Motor neuron (in vitro differentiated cells): ENCODE results near the gene MECR. TPM values are rescaled to one million over a fixed set of nuclear protein-coding genes. Genes with fewer than 3 reads are reported as not detected.

ENCODE experiments used
- ATAC-seq, 8 experiments: fragments of 200-7000 bp; cut with Tn5 transposase; replicated peaks in 6 of 8; 2 replicates each; pipeline ENCODE4 v1.8.0; 2021; ENCODE audit warnings: mild to moderate bottlenecking in 8 of 8, moderate library complexity in 8 of 8
- H3K27ac ChIP-seq, 2 donors: fragments of 250-450 bp; sonication (Bioruptor Pico); 2 replicates each; pipeline ENCODE4 v1.9.0; 2021; ENCODE audit warnings: antibody characterized with exemption in 2 of 2, mild to moderate bottlenecking in 2 of 2, moderate library complexity in 1 of 2
- H3K4me1 ChIP-seq, 2 donors: fragments of 250-450 bp; sonication (Bioruptor Pico); replicated peaks in 1 of 2; 2 replicates each; pipeline ENCODE4 v1.6.1; 2021; ENCODE audit warnings: antibody characterized with exemption in 2 of 2, mild to moderate bottlenecking in 2 of 2, moderate library complexity in 1 of 2
- H3K4me3 ChIP-seq, 5 donors: fragments of 250-450 bp; sonication (Bioruptor Pico); 2 replicates each; pipeline ENCODE4 v1.9.0; 2021; ENCODE audit warnings: antibody characterized with exemption in 5 of 5, mild to moderate bottlenecking in 5 of 5, moderate library complexity in 4 of 5
- WGBS, 10 experiments: fragments of 450-650 bp; shearing (Covaris generic); methylation state at CpG; one replicate each; pipeline ENCODE4 v1.0.0; 2022; 5-methylcytosine and 5-hydroxymethylcytosine counted together
- in situ Hi-C, 9 experiments: fragments of 400-800 bp; cut with MboI; loops; one replicate each; pipeline ENCODE4 v1.15.0; 2021; ENCODE audit warnings: low sequenced_read_pairs in 9 of 9, low pct_unique_long_range_greater_than_20kb in 2 of 9; ENCODE audit not compliant: unreplicated experiment in 9 of 9
- total RNA-seq, 8 experiments: library from RNA; unstranded; fragments of 300-600 nt; gene quantifications; 2 replicates each; pipeline versions ENCODE4 v1.2.3 to v1.2.4, GENCODE V29; 2022

MECR gene
- total RNA-seq, 8 experiments from 2014 or later, result 24.2 to 42.9 (median 29.2) TPM

GRCh38 chr1:29148656-29149491 is 81.9 kb downstream of the MECR start:
- in situ Hi-C loops, result no loop called here
- ATAC-seq, result peak in 2 of 8 experiments; percentile 21 to 22
- WGBS, 10 experiments, result 78 to 100% (median 98%) methylated on average over 1 to 28 of the region's 35 CpGs
- Histone ChIP-seq H3K27ac (no peak overlapping the region), H3K4me3 (no peak overlapping the region), H3K4me1 (no peaks in the 10 kb centered on the region)

GRCh38 chr1:29145739-29146437 is 84.8 kb downstream of the MECR start:
- no peaks in the 10 kb centered on the region for H3K4me1 ChIP-seq
- no peak overlapping the region for H3K4me3 ChIP-seq
- peak in 3 of 8 experiments; percentile 9 to 66 (median 33) for ATAC-seq
- 29 to 93% (median 82%) methylated on average over 1 to 8 of the region's 8 CpGs; no CpG with 5 or more reads in 2 of the 10 experiments for whole genome bisulfite sequencing, 10 experiments
- in situ Hi-C loops, result no loop called here
- no peak overlapping the region for H3K27ac ChIP-seq

GRCh38 chr1:29144178-29144577 is 86.6 kb downstream of the MECR start:
- Histone ChIP-seq H3K27ac (no peak overlapping the region), H3K4me1 (no peaks in the 10 kb centered on the region), H3K4me3 (no peak overlapping the region)
- in situ Hi-C loops, result no loop called here
- ATAC-seq, result peak in 2 of 8 experiments; percentile 45 to 56
- 67 to 100% (median 93%) methylated on average over 1 to 2 of the region's 2 CpGs; no CpG with 5 or more reads in 7 of the 10 experiments for WGBS, 10 experiments

GRCh38 chr1:29142714-29143113 is 88.0 kb downstream of the MECR start:
- ATAC-seq, result no peak
- H3K4me3 ChIP-seq, result no peak overlapping the region
- H3K4me1 ChIP-seq, result no peaks in the 10 kb centered on the region
- 51 to 100% (median 93%) methylated on average over 2 of the region's 2 CpGs; no CpG with 5 or more reads in 4 of the 10 experiments for WGBS, 10 experiments
- in situ Hi-C loops, result no loop called here
- no peak overlapping the region for H3K27ac ChIP-seq

Other genes with a start within 250 kb of the MECR start
- 1 to 10 TPM in 2 of 8 experiments, under 1 TPM in 6; 0.33 to 2.4 (median 0.66) TPM for gene TMEM200B, start 107.0 kb downstream of the MECR start, total RNA-seq
- gene SRSF4, start 49.0 kb downstream of the MECR start, total RNA-seq, result 10 to 100 TPM; 43.5 to 98.4 (median 79.6) TPM
- gene PTPRU, start 5.6 kb upstream of the MECR start, total RNA-seq, result 10 to 100 TPM in 6 of 8 experiments, 1 to 10 TPM in 2; 1.2 to 44.8 (median 15.2) TPM